GM12865 (cell line): ENCODE measurements around the gene BCAP31.

Experiments used
- DNase-seq: peaks from one replicate; pipeline ENCODE4 v3.0.0; 2010; ENCODE audit warnings: low read depth
- H3K4me3 ChIP-seq: 2 replicates; pipeline ENCODE4 v1.5.1; 2011; ENCODE audit warnings: mild to moderate bottlenecking, low read depth, low read length, control low read depth
- TF ChIP-seq, protein P1 (sequence below): IDR thresholded peaks from 2 replicates; pipeline ENCODE4 v1.5.1; 2011; ENCODE audit warnings: low read length, control low read depth, low read depth, inconsistent platforms; ENCODE audit not compliant: insufficient read depth; ENCODE audit errors: missing control alignments

Gene BCAP31

DNA sequence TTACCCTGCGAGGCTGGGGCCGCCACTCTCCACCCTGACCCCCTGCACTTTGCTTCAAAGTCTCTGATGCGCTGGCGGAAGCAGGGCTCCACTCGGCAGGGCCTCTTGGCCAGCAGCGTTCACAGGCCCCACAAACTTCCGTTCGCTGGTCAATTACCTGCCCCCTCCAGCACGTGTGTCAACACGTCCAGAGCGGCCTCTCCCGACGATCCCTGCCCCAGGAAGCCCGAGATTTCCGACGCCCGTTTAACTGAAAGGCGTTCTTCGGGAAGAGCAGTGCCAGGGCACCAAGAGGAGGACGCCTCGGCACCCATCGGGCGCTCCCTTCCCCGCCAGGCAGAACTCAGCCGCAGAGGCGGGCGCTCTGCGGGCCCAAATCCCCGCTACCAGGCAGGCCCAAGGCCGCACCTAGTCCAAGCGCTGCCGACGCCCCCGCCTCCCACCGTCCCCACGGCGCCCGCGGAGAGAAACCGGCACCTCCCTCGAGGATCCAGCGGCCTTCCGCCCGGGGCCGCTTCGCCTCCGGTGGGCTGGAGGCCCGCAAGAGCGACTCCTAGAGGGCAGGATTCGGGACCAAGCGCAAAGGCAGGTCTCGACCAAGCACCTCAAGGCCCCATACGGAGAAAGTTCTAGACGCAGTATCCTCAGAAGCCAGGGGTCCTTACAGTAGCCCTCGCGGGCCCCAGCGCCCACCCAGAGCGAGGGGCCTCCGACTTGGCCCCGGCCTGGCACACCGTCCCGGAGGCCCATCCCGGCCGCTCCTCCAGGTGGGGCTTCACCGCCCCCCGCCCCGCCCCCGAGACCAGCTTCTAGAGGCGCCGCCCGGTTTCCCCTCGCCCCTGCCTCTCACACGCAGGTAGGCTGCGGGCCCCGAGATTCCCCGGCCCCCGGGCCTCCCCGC lies 586 bp downstream of the BCAP31 start:
- DNase-seq: peak; percentile 67
- TF ChIP-seq, protein P1, sequence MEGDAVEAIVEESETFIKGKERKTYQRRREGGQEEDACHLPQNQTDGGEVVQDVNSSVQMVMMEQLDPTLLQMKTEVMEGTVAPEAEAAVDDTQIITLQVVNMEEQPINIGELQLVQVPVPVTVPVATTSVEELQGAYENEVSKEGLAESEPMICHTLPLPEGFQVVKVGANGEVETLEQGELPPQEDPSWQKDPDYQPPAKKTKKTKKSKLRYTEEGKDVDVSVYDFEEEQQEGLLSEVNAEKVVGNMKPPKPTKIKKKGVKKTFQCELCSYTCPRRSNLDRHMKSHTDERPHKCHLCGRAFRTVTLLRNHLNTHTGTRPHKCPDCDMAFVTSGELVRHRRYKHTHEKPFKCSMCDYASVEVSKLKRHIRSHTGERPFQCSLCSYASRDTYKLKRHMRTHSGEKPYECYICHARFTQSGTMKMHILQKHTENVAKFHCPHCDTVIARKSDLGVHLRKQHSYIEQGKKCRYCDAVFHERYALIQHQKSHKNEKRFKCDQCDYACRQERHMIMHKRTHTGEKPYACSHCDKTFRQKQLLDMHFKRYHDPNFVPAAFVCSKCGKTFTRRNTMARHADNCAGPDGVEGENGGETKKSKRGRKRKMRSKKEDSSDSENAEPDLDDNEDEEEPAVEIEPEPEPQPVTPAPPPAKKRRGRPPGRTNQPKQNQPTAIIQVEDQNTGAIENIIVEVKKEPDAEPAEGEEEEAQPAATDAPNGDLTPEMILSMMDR: peak; percentile 49
- H3K4me3 ChIP-seq: peak overlapping the region; percentile 63

DNA sequence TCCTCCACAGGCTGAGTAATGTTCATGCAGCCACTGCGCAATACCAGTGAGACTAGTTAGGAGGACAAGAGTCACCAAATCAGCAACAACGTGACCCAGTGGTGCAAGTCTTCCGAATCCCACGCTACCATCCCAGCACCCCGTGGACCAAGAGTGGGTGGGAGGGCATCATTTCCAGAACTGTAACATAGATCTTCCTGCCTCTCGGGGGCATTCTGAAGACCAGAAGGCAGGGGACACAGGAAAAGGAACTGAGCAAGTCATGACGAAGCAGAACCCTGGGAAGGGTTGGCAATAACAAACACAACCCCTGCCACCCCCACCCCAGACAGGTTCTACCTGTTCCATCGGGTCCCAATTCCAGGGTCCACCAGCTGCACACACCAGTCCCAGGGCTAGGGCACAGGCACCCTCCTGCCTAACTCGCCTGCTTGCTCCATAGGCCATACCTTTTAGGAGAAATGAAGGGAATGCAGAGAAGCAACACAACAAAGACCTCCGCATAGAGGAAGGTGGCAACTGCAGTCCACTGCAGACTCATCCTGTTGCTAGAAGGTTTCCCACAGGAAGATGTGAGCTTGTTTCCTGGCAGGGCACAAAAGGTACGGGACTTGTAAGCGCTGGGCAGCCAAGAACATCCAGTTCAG lies 1.4 kb downstream of the BCAP31 start:
- TF ChIP-seq, protein P1: no peak
- H3K4me3 ChIP-seq: peak overlapping the region; percentile 63
- DNase-seq: no peak

DNA sequence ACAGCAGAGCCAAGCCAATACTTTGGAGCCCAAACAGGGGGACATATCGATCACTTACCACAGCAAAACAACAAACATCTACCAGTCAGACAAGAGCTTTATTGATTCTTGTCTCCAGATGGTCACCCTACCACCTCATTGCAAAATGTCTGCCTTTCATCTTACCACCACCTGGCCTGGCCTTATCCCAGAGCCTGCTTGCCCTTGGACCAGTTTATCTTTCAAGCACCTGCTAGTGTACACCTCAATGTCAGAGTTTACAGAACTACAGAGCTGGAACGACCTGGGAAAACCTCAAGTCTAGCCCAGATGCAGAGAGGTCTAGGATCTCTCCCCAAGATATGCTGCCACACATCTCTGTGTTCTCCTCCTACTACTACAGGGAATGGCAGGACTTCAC lies 4.5 kb downstream of the BCAP31 start:
- H3K4me3 ChIP-seq: no peak overlapping the region
- TF ChIP-seq, protein P1: no peak
- no peak for DNase-seq

DNA sequence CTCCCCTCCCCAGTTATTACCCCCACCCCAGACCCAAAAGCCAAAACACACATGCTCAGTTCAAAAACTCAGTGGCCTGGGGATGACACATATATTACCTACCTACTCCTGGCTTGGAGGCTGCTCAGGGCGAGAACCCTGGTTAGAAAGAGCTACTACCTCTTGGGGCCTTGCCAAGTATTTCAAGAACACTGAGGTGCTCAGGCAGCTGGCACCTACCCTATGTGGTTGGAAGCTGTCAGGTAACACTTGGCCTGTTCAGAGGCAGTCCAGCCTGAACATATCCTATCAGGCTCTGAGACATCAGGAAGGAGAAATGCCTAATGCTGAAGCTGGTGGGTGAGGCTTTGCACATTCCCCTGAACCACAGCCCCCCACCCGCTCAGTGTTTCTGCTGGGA lies 4.9 kb downstream of the BCAP31 start:
- TF ChIP-seq, protein P1: no peak

DNA sequence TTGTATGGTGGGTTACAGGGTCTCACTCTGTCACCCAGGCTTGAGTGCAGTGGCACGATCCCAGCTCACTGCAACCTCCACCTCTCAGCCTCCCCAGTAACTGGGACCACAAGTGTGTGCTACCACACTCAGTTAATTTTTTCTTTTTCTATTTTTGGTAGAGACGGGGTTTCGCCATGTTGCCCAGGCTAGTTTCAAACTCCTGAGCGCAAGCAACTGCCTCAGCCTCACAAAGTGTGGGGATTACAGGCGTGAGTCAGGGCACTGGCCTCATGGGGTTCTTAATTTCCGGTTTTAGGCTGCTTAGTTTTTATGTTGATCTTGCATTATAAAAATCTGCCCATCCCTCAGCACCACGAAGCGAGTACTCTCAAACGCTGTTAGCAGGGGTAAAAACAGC lies 6.7 kb downstream of the BCAP31 start:
- TF ChIP-seq, protein P1: no peak
- no peak overlapping the region for H3K4me3 ChIP-seq
- DNase-seq: no peak

More for the DNA sequence above, 4.9 kb downstream of the BCAP31 start:
- no peak overlapping the region for H3K4me3 ChIP-seq
- DNase-seq: no peak

DNA sequence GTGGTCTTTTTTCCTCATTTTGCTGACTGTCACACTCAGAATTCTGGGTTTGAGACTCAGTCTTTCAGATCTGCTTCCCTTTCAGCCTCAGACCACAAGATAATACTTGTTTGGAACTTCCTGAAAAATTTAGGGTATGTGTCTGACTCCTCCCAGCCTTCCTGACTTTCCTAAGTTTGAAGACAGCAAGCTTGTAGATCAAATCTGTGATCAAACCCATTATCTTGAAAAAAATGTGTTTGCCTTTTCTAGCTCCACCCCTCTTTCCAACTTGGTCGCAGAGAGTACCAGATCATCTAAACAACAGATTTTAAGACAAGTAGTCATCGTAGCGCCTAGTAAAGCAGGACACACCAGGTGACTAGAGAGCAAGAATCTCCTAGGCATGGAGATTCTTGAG lies 9.9 kb downstream of the BCAP31 start:
- TF ChIP-seq, protein P1: no peak
- DNase-seq: no peak
- no peak overlapping the region for H3K4me3 ChIP-seq
